ENCODE data around the gene CSMD2. TPM values are rescaled to one million over a fixed set of nuclear protein-coding genes. Genes with fewer than 3 reads are reported as not detected.

Gene CSMD2
- total RNA-seq, 8 experiments from 2014 or later, result 0.32 to 50.0 (median 1.2) TPM

GRCh38 chr1:33709174-33709782 lies 455.8 kb downstream of the CSMD2 start:
- ATAC-seq (replicated peaks in 6 of 8), result peak in 5 of 8 experiments; percentile 29 to 75 (median 36)
- Histone ChIP-seq H3K4me3 (no peak overlapping the region), H3K27ac (no peak overlapping the region), H3K4me1 (replicated peaks in 1 of 2) (peaks cover 8 to 13% of the 10 kb centered on the region in 2 donors)
- in situ Hi-C loops (cut with MboI; ENCODE audit: low pct_unique_long_range_greater_than_20kb in 2 of 9, low sequenced_read_pairs in 9 of 9, unreplicated experiment in 9 of 9), result no loop called here
- 8 to 95% (median 55%) methylated on average over 2 to 9 of the region's 9 CpGs for WGBS, 10 experiments

GRCh38 chr1:33706634-33707255 lies 458.3 kb downstream of the CSMD2 start:
- Histone ChIP-seq H3K27ac (no peak overlapping the region), H3K4me1 (replicated peaks in 1 of 2) (peaks cover 8 to 13% of the 10 kb centered on the region in 2 donors), H3K4me3 (no peak overlapping the region)
- WGBS, 10 experiments, result 81 to 100% (median 93%) methylated on average over 1 to 12 of the region's 12 CpGs; no CpG with 5 or more reads in 2 of the 10 experiments
- in situ Hi-C loops (cut with MboI; ENCODE audit: low pct_unique_long_range_greater_than_20kb in 2 of 9, low sequenced_read_pairs in 9 of 9, unreplicated experiment in 9 of 9), result no loop called here
- no peak for ATAC-seq (replicated peaks in 6 of 8)

GRCh38 chr1:33703464-33703863 lies 461.6 kb downstream of the CSMD2 start:
- in situ Hi-C loops (cut with MboI; ENCODE audit: low pct_unique_long_range_greater_than_20kb in 2 of 9, low sequenced_read_pairs in 9 of 9, unreplicated experiment in 9 of 9), result no loop called here
- Histone ChIP-seq H3K4me1 (replicated peaks in 1 of 2) (no peaks in the 10 kb centered on the region), H3K4me3 (no peak overlapping the region), H3K27ac (no peak overlapping the region)
- ATAC-seq (replicated peaks in 6 of 8), result peak in 4 of 8 experiments; percentile 33 to 94 (median 36)
- WGBS, 10 experiments, result 0 to 65% (median 17%) methylated on average over 1 to 3 of the region's 3 CpGs; no CpG with 5 or more reads in 3 of the 10 experiments

- Histone ChIP-seq H3K4me1 (replicated peaks in 1 of 2) (no peaks in the 10 kb centered on the region), H3K4me3 (no peak overlapping the region), H3K27ac (no peak overlapping the region)
- in situ Hi-C loops (cut with MboI; ENCODE audit: low pct_unique_long_range_greater_than_20kb in 2 of 9, low sequenced_read_pairs in 9 of 9, unreplicated experiment in 9 of 9), result no loop called here
- ATAC-seq (replicated peaks in 6 of 8), result no peak
- WGBS, 10 experiments, result 75 to 100% (median 92%) methylated on average over 2 to 13 of the region's 14 CpGs; no CpG with 5 or more reads in 2 of the 10 experiments
Measured at GRCh38 chr1:33698361-33699035, 466.5 kb downstream of the CSMD2 start.

GRCh38 chr1:33697816-33698215 lies 467.2 kb downstream of the CSMD2 start:
- in situ Hi-C loops (cut with MboI; ENCODE audit: low pct_unique_long_range_greater_than_20kb in 2 of 9, low sequenced_read_pairs in 9 of 9, unreplicated experiment in 9 of 9), result no loop called here
- 67 to 90% (median 75%) methylated on average over 1 to 2 of the region's 2 CpGs; no CpG with 5 or more reads in 6 of the 10 experiments for WGBS, 10 experiments
- ATAC-seq (replicated peaks in 6 of 8), result no peak
- Histone ChIP-seq H3K4me1 (replicated peaks in 1 of 2) (no peaks in the 10 kb centered on the region), H3K4me3 (no peak overlapping the region), H3K27ac (no peak overlapping the region)

- Histone ChIP-seq H3K4me3 (no peak overlapping the region), H3K4me1 (replicated peaks in 1 of 2) (no peaks in the 10 kb centered on the region), H3K27ac (no peak overlapping the region)
- in situ Hi-C loops (cut with MboI; ENCODE audit: low pct_unique_long_range_greater_than_20kb in 2 of 9, low sequenced_read_pairs in 9 of 9, unreplicated experiment in 9 of 9), result no loop called here
- peak in 1 of 8 experiments; percentile 11 for ATAC-seq (replicated peaks in 6 of 8)
- 18 to 93% (median 77%) methylated on average over 1 to 2 of the region's 2 CpGs; no CpG with 5 or more reads in 1 of the 10 experiments for WGBS, 10 experiments
Measured at GRCh38 chr1:33696962-33697361, 468.1 kb downstream of the CSMD2 start.

- WGBS, 10 experiments, result 50 to 100% (median 87%) methylated on average over 1 of the region's 1 CpG; no CpG with 5 or more reads in 2 of the 10 experiments
- no peaks in the 10 kb centered on the region for H3K4me1 ChIP-seq (replicated peaks in 1 of 2)
- ATAC-seq (replicated peaks in 6 of 8), result no peak
- in situ Hi-C loops (cut with MboI; ENCODE audit: low pct_unique_long_range_greater_than_20kb in 2 of 9, low sequenced_read_pairs in 9 of 9, unreplicated experiment in 9 of 9), result no loop called here
- no peak overlapping the region for H3K4me3 ChIP-seq
- H3K27ac ChIP-seq, result no peak overlapping the region
Measured at GRCh38 chr1:33696311-33696710, 468.7 kb downstream of the CSMD2 start.

- ATAC-seq (replicated peaks in 6 of 8), result no peak
- Histone ChIP-seq H3K4me3 (no peak overlapping the region), H3K27ac (no peak overlapping the region), H3K4me1 (replicated peaks in 1 of 2) (no peaks in the 10 kb centered on the region)
- 88 to 100% (median 90%) methylated on average over 1 to 7 of the region's 7 CpGs; no CpG with 5 or more reads in 4 of the 10 experiments for WGBS, 10 experiments
- in situ Hi-C loops (cut with MboI; ENCODE audit: low pct_unique_long_range_greater_than_20kb in 2 of 9, low sequenced_read_pairs in 9 of 9, unreplicated experiment in 9 of 9), result no loop called here
Measured at GRCh38 chr1:33692206-33693188, 472.5 kb downstream of the CSMD2 start.

GRCh38 chr1:33687000-33687399 lies 478.0 kb downstream of the CSMD2 start:
- Histone ChIP-seq H3K4me1 (replicated peaks in 1 of 2) (no peaks in the 10 kb centered on the region), H3K4me3 (no peak overlapping the region), H3K27ac (no peak overlapping the region)
- in situ Hi-C loops (cut with MboI; ENCODE audit: low pct_unique_long_range_greater_than_20kb in 2 of 9, low sequenced_read_pairs in 9 of 9, unreplicated experiment in 9 of 9), result no loop called here
- peak in 1 of 8 experiments; percentile 39 for ATAC-seq (replicated peaks in 6 of 8)
- 85 to 100% (median 93%) methylated on average over 1 of the region's 1 CpG; no CpG with 5 or more reads in 1 of the 10 experiments for WGBS, 10 experiments

GRCh38 chr1:33686551-33686950 lies 478.5 kb downstream of the CSMD2 start:
- no peak overlapping the region for H3K27ac ChIP-seq
- no peak overlapping the region for H3K4me3 ChIP-seq
- WGBS, 10 experiments, result 88 to 100% (median 95%) methylated on average over 1 of the region's 1 CpG; no CpG with 5 or more reads in 6 of the 10 experiments
- no peak for ATAC-seq (replicated peaks in 6 of 8)
- in situ Hi-C loops (cut with MboI; ENCODE audit: low pct_unique_long_range_greater_than_20kb in 2 of 9, low sequenced_read_pairs in 9 of 9, unreplicated experiment in 9 of 9), result no loop called here
- no peaks in the 10 kb centered on the region for H3K4me1 ChIP-seq (replicated peaks in 1 of 2)

GRCh38 chr1:33685256-33685655 lies 479.8 kb downstream of the CSMD2 start:
- ATAC-seq (replicated peaks in 6 of 8), result no peak
- in situ Hi-C loops (cut with MboI; ENCODE audit: low pct_unique_long_range_greater_than_20kb in 2 of 9, low sequenced_read_pairs in 9 of 9, unreplicated experiment in 9 of 9), result no loop called here
- no peak overlapping the region for H3K4me3 ChIP-seq
- H3K27ac ChIP-seq, result no peak overlapping the region
- 40 to 85% (median 65%) methylated on average over 2 to 5 of the region's 5 CpGs for WGBS, 10 experiments
- H3K4me1 ChIP-seq (replicated peaks in 1 of 2), result no peaks in the 10 kb centered on the region

GRCh38 chr1:33684396-33685179 lies 480.4 kb downstream of the CSMD2 start:
- H3K27ac ChIP-seq, result no peak overlapping the region
- in situ Hi-C loops (cut with MboI; ENCODE audit: low pct_unique_long_range_greater_than_20kb in 2 of 9, low sequenced_read_pairs in 9 of 9, unreplicated experiment in 9 of 9), result no loop called here
- H3K4me1 ChIP-seq (replicated peaks in 1 of 2), result no peaks in the 10 kb centered on the region
- no peak overlapping the region for H3K4me3 ChIP-seq
- ATAC-seq (replicated peaks in 6 of 8), result peak in 3 of 8 experiments; percentile 80 to 90 (median 88)
- WGBS, 10 experiments, result 16 to 80% (median 62%) methylated on average over 1 to 9 of the region's 9 CpGs; no CpG with 5 or more reads in 1 of the 10 experiments

Measured in motor neuron (in vitro differentiated cells).